Gastrocnemius medialis (tissue), 4 donors: ENCODE measurements around the gene FCF1.

Source experiments
- CTCF ChIP-seq, 5 experiments: fragments of 450-650 bp in 3 of 5; fragments of 200-600 bp in 2 of 5; sonication (generic) in 2 of 5; IDR thresholded peaks in 4 of 5; conservative IDR thresholded peaks in 1 of 5; 1 replicate in 4 of 5; 2 replicates in 1 of 5; pipeline ENCODE4 v1.5.1; 2016 to 2019; ENCODE audit warnings: antibody characterized with exemption in 5 of 5, mild to moderate bottlenecking in 3 of 5, moderate library complexity in 3 of 5
- POLR2A ChIP-seq, 2 donors: fragments of 450-650 bp; IDR thresholded peaks; one replicate each; pipeline ENCODE4 v1.6.1; 2017; ENCODE audit warnings: antibody characterized with exemption in 2 of 2, mild to moderate bottlenecking in 2 of 2, moderate library complexity in 2 of 2

- no peak for TF ChIP-seq CTCF (IDR thresholded peaks at IDR 0.05 in 4 of 5, conservative IDR thresholded peaks at IDR 0.05 in 1 of 5)
- TF ChIP-seq POLR2A (IDR thresholded peaks at IDR 0.05): no peak
These were observed 41.2 kb upstream of the FCF1 start for GRCh38 chr14:74671789-74672188.
